HCT116 (cell line): ENCODE results near the gene MAPKAPK3. TPM values are rescaled to one million over a fixed set of nuclear protein-coding genes. Genes with fewer than 3 reads are reported as not detected.

ENCODE experiments used
- ATAC-seq: fragments of 200-7000 bp; cut with Tn5 transposase; 2 replicates; pipeline ENCODE4 v1.9.1; 2020; ENCODE audit warnings: mild to moderate bottlenecking, moderate library complexity
- BruUV-seq: library from RNA; stranded (reverse); fragments of 400-500 nt; replicated peaks from 2 replicates; lab custom pipeline; 2021; lab: Mats Ljungman, UMichigan
- CTCF ChIA-PET: fragments of 300-600 bp; sonication (Branson Sonifier 250); formaldehyde crosslinking; loops from one replicate; lab custom pipeline; 2021; ENCODE audit warnings: antibody characterized with exemption; lab: Charles Lee
- POLR2A ChIA-PET: fragments of 300-600, 350-600 bp; sonication (Branson Sonifier 250); formaldehyde crosslinking; loops from one replicate; lab custom pipeline; 2021; ENCODE audit warnings: antibody characterized with exemption; lab: Charles Lee
- RAD21 ChIA-PET, 2 experiments: fragments of 300-600 bp; sonication (Branson Sonifier 250); formaldehyde crosslinking; loops; one replicate each; lab custom pipeline; 2023; ENCODE audit warnings: low total read pairs in 2 of 2; ENCODE audit not compliant: uncharacterized antibody in 2 of 2, unreplicated experiment in 2 of 2, low non-redundant PET in 1 of 2; lab: Charles Lee
- DNase-seq: peaks from one replicate; pipeline ENCODE4 v3.0.0-alpha.2; 2010; ENCODE audit warnings: low read depth, low spot score
- H2AFZ ChIP-seq: fragments of 200-600 bp; shearing (Covaris generic), sonication (generic); 2 replicates; pipeline ENCODE4 v1.6.1; 2017; ENCODE audit warnings: low read depth, mixed run types, mixed read lengths, antibody characterized with exemption, low read length; ENCODE audit not compliant: poor library complexity, severe bottlenecking
- H3K27ac ChIP-seq: 2 replicates; pipeline ENCODE4 v1.5.1; 2012; ENCODE audit warnings: low read depth, low read length
- H3K27me3 ChIP-seq: fragments of 200-600 bp; sonication (generic); 2 replicates; pipeline ENCODE4 v1.6.1; 2016; ENCODE audit warnings: mixed run types, low read length, mixed read lengths; ENCODE audit not compliant: insufficient read depth
- H3K36me3 ChIP-seq, 2 experiments: fragments of 200-500 bp in 1 of 2; fragments of 200-600 bp in 1 of 2; sonication (Bioruptor generic) in 1 of 2; sonication (generic) in 1 of 2; 2 replicates each; pipeline versions ENCODE4 v1.5.1 to v1.6.1; 2014 to 2016; ENCODE audit warnings: low read length in 2 of 2, inconsistent platforms in 1 of 2, mixed read lengths in 1 of 2, mixed run types in 1 of 2; ENCODE audit not compliant: insufficient read depth in 2 of 2, control insufficient read depth in 1 of 2
- H3K4me1 ChIP-seq, 2 experiments: fragments of 200-600 bp in 1 of 2; sonication (generic) in 1 of 2; 2 replicates each; pipeline versions ENCODE4 v1.5.1 to v1.6.1; 2012 to 2017; ENCODE audit warnings: low read length in 2 of 2, inconsistent platforms in 1 of 2, mild to moderate bottlenecking in 1 of 2, mixed read lengths in 1 of 2, mixed run types in 1 of 2, moderate library complexity in 1 of 2; ENCODE audit not compliant: insufficient read depth in 2 of 2, control insufficient read depth in 1 of 2
- H3K4me2 ChIP-seq: fragments of 200-600 bp; sonication (generic); 2 replicates; pipeline ENCODE4 v1.6.1; 2017; ENCODE audit warnings: mixed run types, low read length, mixed read lengths
- H3K4me3 ChIP-seq, 2 experiments: fragments of 200-600 bp in 1 of 2; sonication (generic) in 1 of 2; replicated peaks in 1 of 2; 2 replicates each; pipeline ENCODE4 v1.5.1; 2011 to 2016; ENCODE audit warnings: low read length in 2 of 2, control low read depth in 1 of 2, low read depth in 1 of 2, mild to moderate bottlenecking in 1 of 2, mixed read lengths in 1 of 2, mixed run types in 1 of 2
- H3K79me2 ChIP-seq: fragments of 200-600 bp; sonication (generic); 2 replicates; pipeline ENCODE4 v1.6.1; 2017; ENCODE audit warnings: mild to moderate bottlenecking, mixed run types, low read length, moderate library complexity, mixed read lengths; ENCODE audit not compliant: insufficient read depth
- H3K9ac ChIP-seq: fragments of 200-600 bp; sonication (generic); 2 replicates; pipeline ENCODE4 v1.6.1; 2016; ENCODE audit warnings: low read length, mixed read lengths
- H3K9me2 ChIP-seq: fragments of 200-600 bp; sonication (generic), shearing (Covaris generic); 2 replicates; pipeline ENCODE4 v1.6.1; 2017; ENCODE audit warnings: mixed run types, mild to moderate bottlenecking, moderate library complexity; ENCODE audit not compliant: insufficient read depth
- H3K9me3 ChIP-seq, 2 experiments: fragments of 200-500 bp in 1 of 2; fragments of 200-600 bp in 1 of 2; sonication (Bioruptor generic) in 1 of 2; sonication (generic) in 1 of 2; 2 replicates each; pipeline ENCODE4 v1.6.1; 2014 to 2017; ENCODE audit warnings: low read length in 2 of 2, mixed read lengths in 2 of 2, inconsistent platforms in 1 of 2, low read depth in 1 of 2, mild to moderate bottlenecking in 1 of 2, mixed run types in 1 of 2, moderate library complexity in 1 of 2; ENCODE audit not compliant: control insufficient read depth in 1 of 2, insufficient read depth in 1 of 2
- H4K20me1 ChIP-seq: fragments of 200-600 bp; sonication (generic), shearing (Covaris generic); 2 replicates; pipeline ENCODE4 v1.6.1; 2017; ENCODE audit warnings: mixed run types, mild to moderate bottlenecking, moderate library complexity; ENCODE audit not compliant: insufficient read depth
- CBX3 ChIP-seq: IDR thresholded peaks from 2 replicates; pipeline ENCODE4 v1.6.1; 2012; ENCODE audit warnings: low read depth
- EGR1 ChIP-seq: IDR thresholded peaks from 2 replicates; pipeline ENCODE4 v1.6.1; 2012; ENCODE audit warnings: low read depth
- EZH2 ChIP-seq: fragments of 200-600 bp; sonication (generic); IDR thresholded peaks from 2 replicates; pipeline ENCODE4 v1.6.1; 2017; ENCODE audit warnings: antibody characterized with exemption, mixed run types
- EZH2phosphoT487 ChIP-seq: fragments of 200-600 bp; IDR thresholded peaks from 2 replicates; pipeline ENCODE4 v1.6.1; 2018; ENCODE audit warnings: antibody characterized with exemption, borderline replicate concordance
- JUND ChIP-seq: IDR thresholded peaks from 2 replicates; pipeline ENCODE4 v1.6.1; 2012
- POLR2AphosphoS5 ChIP-seq: IDR thresholded peaks from 2 replicates; pipeline ENCODE4 v1.6.1; 2011; ENCODE audit warnings: mild to moderate bottlenecking, low read depth, low read length, moderate library complexity
- RAD21 ChIP-seq: IDR thresholded peaks from 2 replicates; pipeline ENCODE4 v1.6.1; 2012; ENCODE audit warnings: low read depth, mild to moderate bottlenecking
- SIN3A ChIP-seq: IDR thresholded peaks from 2 replicates; pipeline ENCODE4 v1.6.1; 2012; ENCODE audit warnings: low read depth
- SRF ChIP-seq: IDR thresholded peaks from 2 replicates; pipeline ENCODE4 v1.6.1; 2012; ENCODE audit warnings: low read depth
- ZFX ChIP-seq: fragments of 450-650 bp; IDR thresholded peaks from 2 replicates; pipeline ENCODE4 v1.6.1; 2017
- intact Hi-C: fragments of 100-400 bp; cut with micrococcal nuclease; formaldehyde crosslinking; loops from 2 replicates; pipeline ENCODE4 v1.10.0; 2022
- total RNA-seq: library from RNA; stranded (reverse); gene quantifications from one replicate; pipeline ENCODE4 v1.2.1, GENCODE V29; 2021; ENCODE audit not compliant: unreplicated experiment
- TF ChIP-seq, protein P1 (sequence below): IDR thresholded peaks from 2 replicates; pipeline ENCODE4 v1.6.1; 2011; ENCODE audit warnings: mild to moderate bottlenecking, low read length, moderate library complexity; ENCODE audit not compliant: insufficient replicate concordance; ENCODE audit errors: extremely low read depth
- TF ChIP-seq, protein P2 (sequence below), 3 experiments: fragments of 200-600 bp in 1 of 3; sonication (generic) in 1 of 3; IDR thresholded peaks in 2 of 3; conservative IDR thresholded peaks in 1 of 3; 2 replicates each; pipeline ENCODE4 v1.5.1; 2012 to 2017; ENCODE audit warnings: low read depth in 2 of 3, low read length in 2 of 3, antibody characterized with exemption in 1 of 3, borderline replicate concordance in 1 of 3, control low read depth in 1 of 3, mild to moderate bottlenecking in 1 of 3, mixed read lengths in 1 of 3, mixed run types in 1 of 3, moderate library complexity in 1 of 3; ENCODE audit not compliant: insufficient read depth in 1 of 3
- TF ChIP-seq, protein P3 (sequence below): IDR thresholded peaks from 2 replicates; pipeline ENCODE4 v1.6.1; 2012

The MAPKAPK3 gene
- total RNA-seq, 1 experiment from 2014 or later, result 87.3 TPM

DNA sequence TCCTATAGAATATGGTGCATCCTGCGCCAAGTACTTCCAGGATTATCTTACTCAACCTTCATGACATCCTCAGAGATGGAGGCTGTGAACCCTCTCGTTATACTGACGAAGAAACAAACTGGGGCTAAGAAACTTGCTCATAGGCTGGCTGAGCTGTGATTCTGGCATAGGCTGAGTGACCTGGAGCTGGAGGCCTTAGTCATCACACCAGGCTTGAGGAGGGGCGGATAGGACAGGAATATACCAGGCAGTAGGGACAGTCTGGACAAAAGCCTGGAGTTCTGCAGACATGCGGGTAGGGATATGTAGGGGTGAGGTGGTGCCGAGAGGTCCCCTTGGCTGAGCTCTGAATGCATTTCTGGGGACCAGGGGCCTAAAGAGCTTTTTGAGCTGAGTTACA is 29.6 kb upstream of the MAPKAPK3 start:
- no peak overlapping the region for H3K27ac ChIP-seq
- DNase-seq, result no peak
- POLR2A ChIA-PET, result no interaction called here

More for the DNA sequence above, 29.6 kb upstream of the MAPKAPK3 start:
- no peaks in the 10 kb centered on the region for H3K9me2 ChIP-seq
- H3K4me3 ChIP-seq, result no peak overlapping the region
- intact Hi-C loops, result no loop called here
- no peaks in the 10 kb centered on the region for H3K36me3 ChIP-seq
- no peak overlapping the region for H3K4me2 ChIP-seq
- no peak overlapping the region for H2AFZ ChIP-seq
- BruUV-seq, result no TSS peak
- H3K9ac ChIP-seq, result no peak overlapping the region
- TF ChIP-seq EZH2phosphoT487, result no peak
- TF ChIP-seq RAD21, result no peak
- TF ChIP-seq JUND, result no peak
- TF ChIP-seq, protein P1, sequence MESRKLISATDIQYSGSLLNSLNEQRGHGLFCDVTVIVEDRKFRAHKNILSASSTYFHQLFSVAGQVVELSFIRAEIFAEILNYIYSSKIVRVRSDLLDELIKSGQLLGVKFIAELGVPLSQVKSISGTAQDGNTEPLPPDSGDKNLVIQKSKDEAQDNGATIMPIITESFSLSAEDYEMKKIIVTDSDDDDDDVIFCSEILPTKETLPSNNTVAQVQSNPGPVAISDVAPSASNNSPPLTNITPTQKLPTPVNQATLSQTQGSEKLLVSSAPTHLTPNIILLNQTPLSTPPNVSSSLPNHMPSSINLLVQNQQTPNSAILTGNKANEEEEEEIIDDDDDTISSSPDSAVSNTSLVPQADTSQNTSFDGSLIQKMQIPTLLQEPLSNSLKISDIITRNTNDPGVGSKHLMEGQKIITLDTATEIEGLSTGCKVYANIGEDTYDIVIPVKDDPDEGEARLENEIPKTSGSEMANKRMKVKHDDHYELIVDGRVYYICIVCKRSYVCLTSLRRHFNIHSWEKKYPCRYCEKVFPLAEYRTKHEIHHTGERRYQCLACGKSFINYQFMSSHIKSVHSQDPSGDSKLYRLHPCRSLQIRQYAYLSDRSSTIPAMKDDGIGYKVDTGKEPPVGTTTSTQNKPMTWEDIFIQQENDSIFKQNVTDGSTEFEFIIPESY, result no peak
- TF ChIP-seq ZFX, result no peak
- TF ChIP-seq CBX3, result no peak
- no peak for TF ChIP-seq EZH2
- TF ChIP-seq SIN3A, result no peak
- TF ChIP-seq, protein P2, sequence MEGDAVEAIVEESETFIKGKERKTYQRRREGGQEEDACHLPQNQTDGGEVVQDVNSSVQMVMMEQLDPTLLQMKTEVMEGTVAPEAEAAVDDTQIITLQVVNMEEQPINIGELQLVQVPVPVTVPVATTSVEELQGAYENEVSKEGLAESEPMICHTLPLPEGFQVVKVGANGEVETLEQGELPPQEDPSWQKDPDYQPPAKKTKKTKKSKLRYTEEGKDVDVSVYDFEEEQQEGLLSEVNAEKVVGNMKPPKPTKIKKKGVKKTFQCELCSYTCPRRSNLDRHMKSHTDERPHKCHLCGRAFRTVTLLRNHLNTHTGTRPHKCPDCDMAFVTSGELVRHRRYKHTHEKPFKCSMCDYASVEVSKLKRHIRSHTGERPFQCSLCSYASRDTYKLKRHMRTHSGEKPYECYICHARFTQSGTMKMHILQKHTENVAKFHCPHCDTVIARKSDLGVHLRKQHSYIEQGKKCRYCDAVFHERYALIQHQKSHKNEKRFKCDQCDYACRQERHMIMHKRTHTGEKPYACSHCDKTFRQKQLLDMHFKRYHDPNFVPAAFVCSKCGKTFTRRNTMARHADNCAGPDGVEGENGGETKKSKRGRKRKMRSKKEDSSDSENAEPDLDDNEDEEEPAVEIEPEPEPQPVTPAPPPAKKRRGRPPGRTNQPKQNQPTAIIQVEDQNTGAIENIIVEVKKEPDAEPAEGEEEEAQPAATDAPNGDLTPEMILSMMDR (IDR thresholded peaks at IDR 0.05 in 2 of 3, conservative IDR thresholded peaks at IDR 0.05 in 1 of 3; ENCODE audit: borderline replicate concordance in 1 of 3, insufficient read depth in 1 of 3, low read depth in 2 of 3, low read length in 2 of 3), result no peak
- no peak; the same call in 1 of the 2 replicates for TF ChIP-seq POLR2AphosphoS5
- no peak for TF ChIP-seq EGR1
- TF ChIP-seq, protein P3, sequence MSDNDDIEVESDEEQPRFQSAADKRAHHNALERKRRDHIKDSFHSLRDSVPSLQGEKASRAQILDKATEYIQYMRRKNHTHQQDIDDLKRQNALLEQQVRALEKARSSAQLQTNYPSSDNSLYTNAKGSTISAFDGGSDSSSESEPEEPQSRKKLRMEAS, result no peak
- TF ChIP-seq SRF, result no peak
- CTCF ChIA-PET, result no interaction called here
- H3K79me2 ChIP-seq, result no peaks in the 10 kb centered on the region
- RAD21 ChIA-PET, result interaction anchor here in 1 of 2 experiments (0.7 kb wide), 1 partner anchor 998 kb away, joined by 3 read pairs; no protein-coding TSS in a partner anchor
- no peaks in the 10 kb centered on the region for H3K27me3 ChIP-seq
- no peak for ATAC-seq
- peaks cover 7 to 16% of the 10 kb centered on the region in 2 experiments; a peak in 3 of 4 replicates for H3K4me1 ChIP-seq
- no peaks in the 10 kb centered on the region for H3K9me3 ChIP-seq
- no peaks in the 10 kb centered on the region for H4K20me1 ChIP-seq
